Activated B cell treated with CpG ODN at 0.5 μM for 24 hours (primary cell): Measurements from ENCODE around the gene ZNF112. TPM values are rescaled to one million over a fixed set of nuclear protein-coding genes. Genes with fewer than 3 reads are reported as not detected.

ENCODE experiments used
- ATAC-seq: fragments of 200-7000 bp; cut with Tn5 transposase; one replicate; pipeline ENCODE4 v1.10.0; 2021; ENCODE audit warnings: low read depth, mild to moderate bottlenecking, moderate library complexity
- CTCF ChIA-PET: fragments of 350-600 bp; sonication (Branson Sonifier 250); formaldehyde crosslinking; loops from one replicate; lab custom pipeline; 2021; ENCODE audit warnings: antibody characterized with exemption; lab: Charles Lee
- POLR2A ChIA-PET: fragments of 350-600 bp; sonication (Branson Sonifier 250); formaldehyde crosslinking; loops from one replicate; lab custom pipeline; 2021; ENCODE audit warnings: antibody characterized with exemption; lab: Charles Lee
- DNase-seq: peaks from one replicate; pipeline ENCODE4 v3.0.0; 2022
- H3K27ac Mint-ChIP-seq: one replicate; pipeline ENCODE4 v1.8.0; 2020; ENCODE audit warnings: mixed read lengths
- H3K27me3 Mint-ChIP-seq: one replicate; pipeline ENCODE4 v1.8.0; 2021; ENCODE audit warnings: mixed read lengths
- H3K36me3 Mint-ChIP-seq: one replicate; pipeline ENCODE4 v1.8.0; 2021; ENCODE audit warnings: low read depth, mixed read lengths
- H3K4me1 Mint-ChIP-seq: one replicate; pipeline ENCODE4 v1.8.0; 2021; ENCODE audit warnings: mixed read lengths
- H3K4me3 Mint-ChIP-seq: one replicate; pipeline ENCODE4 v1.8.0; 2020; ENCODE audit warnings: mild to moderate bottlenecking, mixed read lengths
- H3K9me3 Mint-ChIP-seq: one replicate; pipeline ENCODE4 v1.8.0; 2020; ENCODE audit warnings: mixed read lengths
- intact Hi-C: fragments of 100-400 bp; cut with micrococcal nuclease; formaldehyde crosslinking; loops from one replicate; pipeline ENCODE4 v1.15.1; 2024
- total RNA-seq: library from RNA; stranded (reverse); gene quantifications from 2 replicates; pipeline ENCODE4 v1.2.3, GENCODE V29; 2022
- TF ChIP-seq, protein P1 (sequence below): fragments of 200-600 bp; IDR thresholded peaks from one replicate; pipeline ENCODE4 v1.8.0; 2022; ENCODE audit warnings: antibody characterized with exemption, mild to moderate bottlenecking

The ZNF112 gene
- total RNA-seq, 1 donor from 2014 or later = 2.8 TPM

DNA sequence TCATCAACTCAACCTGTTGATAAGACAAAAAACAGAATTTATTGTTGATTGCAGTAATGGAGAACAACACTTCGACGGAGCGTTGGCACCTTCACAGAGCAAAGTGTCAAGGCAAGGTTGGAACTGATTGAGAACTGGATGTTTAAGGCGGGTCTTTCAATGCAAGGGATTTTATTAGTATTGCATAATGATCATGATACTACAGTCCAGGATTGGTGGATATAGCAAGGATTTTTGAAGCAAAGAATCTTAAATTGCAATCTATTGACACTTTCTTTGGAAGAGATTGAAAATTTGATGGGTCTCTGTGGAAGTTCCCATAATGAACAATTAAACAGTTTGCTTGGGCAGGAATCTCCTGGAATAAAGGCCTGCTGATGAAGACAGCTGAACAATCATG, 51.0 kb downstream of the ZNF112 start:
- peaks cover 7% of the 10 kb centered on the region for H3K27me3 Mint-ChIP-seq
- POLR2A ChIA-PET = interaction anchor here (0.6 to 2.0 kb wide), 8 partner anchors 46 to 460 kb away, joined by 3 to 23 read pairs (median 4); partner anchors contain the start of genes ZNF180, ZNF224, ZNF226 and ZNF227
- ATAC-seq (no peak), DNase-seq (no peak)
- intact Hi-C loops = loop anchor here (1.0 to 2.0 kb wide), 7 partner anchors 93 to 211 kb away; partner anchors contain the start of genes ZNF180, ZNF224, ZNF225 and ZNF226
- no peak overlapping the region for H3K27ac Mint-ChIP-seq
- H3K4me1 Mint-ChIP-seq = peaks cover 20% of the 10 kb centered on the region
- peak overlapping the region; percentile 96 for H3K4me3 Mint-ChIP-seq
- CTCF ChIA-PET = no interaction called here
- peaks cover 27% of the 10 kb centered on the region for H3K36me3 Mint-ChIP-seq
- peaks cover 11% of the 10 kb centered on the region for H3K9me3 Mint-ChIP-seq
- TF ChIP-seq, protein P1, sequence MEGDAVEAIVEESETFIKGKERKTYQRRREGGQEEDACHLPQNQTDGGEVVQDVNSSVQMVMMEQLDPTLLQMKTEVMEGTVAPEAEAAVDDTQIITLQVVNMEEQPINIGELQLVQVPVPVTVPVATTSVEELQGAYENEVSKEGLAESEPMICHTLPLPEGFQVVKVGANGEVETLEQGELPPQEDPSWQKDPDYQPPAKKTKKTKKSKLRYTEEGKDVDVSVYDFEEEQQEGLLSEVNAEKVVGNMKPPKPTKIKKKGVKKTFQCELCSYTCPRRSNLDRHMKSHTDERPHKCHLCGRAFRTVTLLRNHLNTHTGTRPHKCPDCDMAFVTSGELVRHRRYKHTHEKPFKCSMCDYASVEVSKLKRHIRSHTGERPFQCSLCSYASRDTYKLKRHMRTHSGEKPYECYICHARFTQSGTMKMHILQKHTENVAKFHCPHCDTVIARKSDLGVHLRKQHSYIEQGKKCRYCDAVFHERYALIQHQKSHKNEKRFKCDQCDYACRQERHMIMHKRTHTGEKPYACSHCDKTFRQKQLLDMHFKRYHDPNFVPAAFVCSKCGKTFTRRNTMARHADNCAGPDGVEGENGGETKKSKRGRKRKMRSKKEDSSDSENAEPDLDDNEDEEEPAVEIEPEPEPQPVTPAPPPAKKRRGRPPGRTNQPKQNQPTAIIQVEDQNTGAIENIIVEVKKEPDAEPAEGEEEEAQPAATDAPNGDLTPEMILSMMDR = no peak

GRCh38 chr19:44304659-44305193, 51.8 kb downstream of the ZNF112 start, which contains the start of gene ZNF235:
Gene ZNF235, minus strand, starts transcription at chr19:44305025. Its CDS starts 1,621 bp downstream, at chr19:44303404.
- peaks cover 20% of the 10 kb centered on the region for H3K4me1 Mint-ChIP-seq
- ChIA-PET POLR2A (interaction anchor here (0.5 to 2.0 kb wide), 9 partner anchors 45 to 610 kb away, joined by 3 to 23 read pairs (median 4); partner anchors contain the start of genes ZNF180, ZNF224, ZNF226 and ZNF227), CTCF (no interaction called here)
- peaks cover 11% of the 10 kb centered on the region for H3K9me3 Mint-ChIP-seq
- H3K4me3 Mint-ChIP-seq = peak within 1 kb of the TSS; percentile 96
- H3K27ac Mint-ChIP-seq = peak within 1 kb of the TSS; percentile 76
- H3K27me3 Mint-ChIP-seq = peaks cover 7% of the 10 kb centered on the region
- intact Hi-C loops = loop anchor here (1.0 to 2.0 kb wide), 8 partner anchors 44 to 210 kb away; partner anchors contain the start of genes ZNF180, ZNF224, ZNF225 and ZNF226
- TF ChIP-seq, protein P1 = no peak
- DNase-seq = peak; percentile 61
- H3K36me3 Mint-ChIP-seq = peaks cover 35% of the 10 kb centered on the region
- ATAC-seq = peak; percentile 97

DNA sequence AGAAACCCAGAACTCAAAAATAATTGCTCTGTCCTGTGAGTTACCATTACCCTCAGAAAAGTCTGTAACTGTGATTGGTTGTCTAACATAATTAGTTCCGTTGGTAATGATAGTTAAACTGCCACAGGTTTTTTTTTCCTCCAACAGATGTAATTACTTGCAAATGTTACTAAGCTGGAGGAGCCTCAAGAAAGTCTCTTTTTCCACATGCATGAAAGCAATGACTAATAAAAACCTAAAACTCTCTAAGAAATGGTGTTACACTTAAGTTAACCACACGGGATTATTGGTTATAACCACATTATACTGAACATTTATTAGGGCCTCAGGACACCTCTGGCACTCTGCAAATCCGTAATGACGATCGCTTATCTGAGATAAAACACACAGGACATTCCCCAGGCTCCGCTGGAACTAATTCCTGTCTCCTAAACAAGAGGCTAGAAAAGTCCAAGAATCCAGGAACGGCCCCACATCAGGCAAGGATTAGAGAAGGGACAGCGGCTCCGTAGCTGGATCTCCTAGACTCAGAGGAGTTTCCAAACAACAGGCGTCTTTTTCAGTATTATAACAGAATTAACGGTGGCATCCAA, 52.4 kb downstream of the ZNF112 start:
- Mint-ChIP-seq H3K9me3 (peaks cover 11% of the 10 kb centered on the region), H3K27me3 (peaks cover 7% of the 10 kb centered on the region), H3K4me3 (peak overlapping the region; percentile 96), H3K27ac (peak overlapping the region; percentile 76), H3K4me1 (peaks cover 20% of the 10 kb centered on the region), H3K36me3 (peaks cover 41% of the 10 kb centered on the region)
- DNase-seq = no peak
- TF ChIP-seq, protein P1 = no peak
- ATAC-seq = no peak
- ChIA-PET POLR2A (interaction anchor here (1.0 to 2.0 kb wide), 4 partner anchors 91 to 369 kb away, joined by 3 to 23 read pairs (median 6); partner anchors contain the start of genes ZNF180, ZNF226, ZNF227 and ZNF45), CTCF (no interaction called here)
- intact Hi-C loops = loop anchor here (1.0 to 2.0 kb wide), 3 partner anchors 44 to 145 kb away; partner anchors contain the start of genes ZNF226 and ZNF229

GRCh38 chr19:44303320-44303719, 53.2 kb downstream of the ZNF112 start:
- Mint-ChIP-seq H3K9me3 (peaks cover 6% of the 10 kb centered on the region), H3K4me1 (peaks cover 20% of the 10 kb centered on the region), H3K27me3 (peaks cover 3% of the 10 kb centered on the region), H3K36me3 (peaks cover 49% of the 10 kb centered on the region), H3K4me3 (no peak overlapping the region), H3K27ac (no peak overlapping the region)
- ChIA-PET CTCF (no interaction called here), POLR2A (interaction anchor here (1.0 to 2.0 kb wide), 2 partner anchors 138 to 197 kb away, joined by 3 to 9 read pairs; partner anchors contain the start of genes ZNF180 and ZNF226)
- ATAC-seq (no peak), DNase-seq (no peak)
- intact Hi-C loops = no loop called here
- TF ChIP-seq, protein P1 = no peak

DNA sequence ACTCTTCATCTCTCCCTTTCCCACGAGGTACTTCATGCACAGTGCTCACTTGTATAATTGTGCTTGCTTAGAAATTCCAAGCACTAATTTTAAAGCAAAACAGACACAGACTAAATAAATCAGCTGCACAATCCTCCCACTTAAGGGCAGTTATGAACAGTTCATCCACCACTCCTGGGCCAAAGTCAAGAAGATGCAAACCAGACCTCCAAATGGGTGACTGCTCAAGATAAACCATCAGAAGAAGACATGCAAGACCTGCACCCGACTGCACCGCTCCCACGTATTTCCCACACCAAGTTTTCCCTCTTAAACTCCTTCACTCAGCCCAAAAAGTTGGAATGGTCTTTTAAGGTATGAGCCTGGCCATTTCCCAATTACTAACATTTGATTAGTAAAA, 71.5 kb downstream of the ZNF112 start:
- intact Hi-C loops = no loop called here
- ChIA-PET CTCF (no interaction called here), POLR2A (no interaction called here)
- DNase-seq (no peak), ATAC-seq (no peak)
- Mint-ChIP-seq H3K36me3 (peaks cover 62% of the 10 kb centered on the region), H3K27me3 (no peaks in the 10 kb centered on the region), H3K27ac (no peak overlapping the region), H3K4me1 (no peaks in the 10 kb centered on the region), H3K9me3 (peaks cover 49% of the 10 kb centered on the region), H3K4me3 (no peak overlapping the region)
- TF ChIP-seq, protein P1 = no peak
